ENCODE results near the gene BOLL. TPM values are rescaled to one million over a fixed set of nuclear protein-coding genes. Genes with fewer than 3 reads are reported as not detected.
A peak's percentile ranks its signal among the peaks of the same experiment; 100 is the strongest.

The BOLL gene
- total and polyA plus RNA-seq, 10 of the 15 experiments (the other 5 are each of a cell fraction or from before 2014, with no cell fraction given): 0.05 TPM; not detected in 9

DNA sequence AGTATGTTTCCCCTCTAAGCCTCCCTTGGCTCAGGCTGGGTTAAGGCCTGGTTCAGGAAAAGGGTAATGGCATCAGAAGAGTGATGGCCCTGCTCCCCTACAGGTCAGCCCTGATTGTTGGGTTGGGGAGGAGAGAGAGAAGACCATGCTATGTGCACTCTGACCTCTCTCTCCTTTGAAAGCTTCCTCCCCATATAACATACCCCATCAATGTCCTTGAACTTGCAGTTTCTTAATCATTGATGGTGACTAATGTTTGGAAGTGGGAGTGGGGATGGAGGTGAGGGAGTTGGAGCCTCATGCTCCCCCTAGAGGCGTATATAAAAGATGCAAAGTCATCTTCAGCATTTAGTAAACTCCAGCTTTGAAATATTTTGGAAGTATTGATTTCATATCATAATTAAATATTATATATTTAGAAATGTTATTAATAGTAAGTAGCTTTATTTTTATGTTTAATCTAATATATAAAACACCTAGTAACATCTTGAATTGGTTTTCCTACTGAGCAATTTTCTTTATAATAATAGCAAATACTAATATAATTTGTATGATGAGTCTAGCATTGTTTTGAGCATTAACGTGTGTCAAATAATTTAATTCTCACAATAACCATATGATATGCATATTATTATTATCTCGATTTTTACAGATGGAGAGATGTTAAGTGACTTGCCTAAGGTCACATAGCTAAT, 28.1 kb upstream of the BOLL start:
- intact Hi-C loops (cut with micrococcal nuclease; ENCODE audit: unreplicated experiment): no loop called here
- no TSS peak for BruUV-seq (replicated peaks)
- Histone ChIP-seq H3K79me2 (ENCODE audit: control insufficient read depth, insufficient read depth, low read length) (no peaks in the 10 kb centered on the region), H3K9ac (ENCODE audit: control insufficient read depth, insufficient read depth, low read length) (no peak overlapping the region), H3K4me2 (ENCODE audit: control insufficient read depth, insufficient read depth) (no peak overlapping the region), H3K4me3 (no peak overlapping the region), H3K9me3 (replicated peaks; ENCODE audit: control insufficient read depth, insufficient read depth, low read length) (no peaks in the 10 kb centered on the region), H2AFZ (ENCODE audit: control insufficient read depth, low read depth, low read length) (no peak overlapping the region), H3K27ac (ENCODE audit: control insufficient read depth, insufficient read depth) (no peak overlapping the region), H3K27me3 (replicated peaks in 1 of 2; ENCODE audit: control insufficient read depth in 2 of 2, insufficient read depth in 2 of 2, low read length in 1 of 2) (peaks cover 0 to 3% of the 10 kb centered on the region in 2 experiments; a peak in 1 of 4 replicates), H3K4me1 (ENCODE audit: control insufficient read depth, insufficient read depth, low read length) (no peaks in the 10 kb centered on the region), H3K36me3 (ENCODE audit: control insufficient read depth in 2 of 2, insufficient read depth in 2 of 2, low read length in 1 of 2) (no peaks in the 10 kb centered on the region), H4K20me1 (ENCODE audit: control insufficient read depth, insufficient read depth) (no peaks in the 10 kb centered on the region)
- ATAC-seq: peak; percentile 64
- SMC1A ChIA-PET (ENCODE audit: uncharacterized antibody, unreplicated experiment): interaction anchor here (0.6 to 12.2 kb wide), 15 partner anchors 9 to 312 kb away, joined by 3 to 120 read pairs (median 4); partner anchors contain the start of gene PLCL1
- CTCF ChIA-PET: interaction anchor here (0.6 to 11.1 kb wide), 46 partner anchors 8 to 484 kb away, joined by 3 to 109 read pairs (median 4); partner anchors contain the start of genes MARS2 and PLCL1
- no peak for TF ChIP-seq RFX5 (IDR thresholded peaks at IDR 0.05; ENCODE audit: low read depth, low read length)
- TF ChIP-seq, protein P1, sequence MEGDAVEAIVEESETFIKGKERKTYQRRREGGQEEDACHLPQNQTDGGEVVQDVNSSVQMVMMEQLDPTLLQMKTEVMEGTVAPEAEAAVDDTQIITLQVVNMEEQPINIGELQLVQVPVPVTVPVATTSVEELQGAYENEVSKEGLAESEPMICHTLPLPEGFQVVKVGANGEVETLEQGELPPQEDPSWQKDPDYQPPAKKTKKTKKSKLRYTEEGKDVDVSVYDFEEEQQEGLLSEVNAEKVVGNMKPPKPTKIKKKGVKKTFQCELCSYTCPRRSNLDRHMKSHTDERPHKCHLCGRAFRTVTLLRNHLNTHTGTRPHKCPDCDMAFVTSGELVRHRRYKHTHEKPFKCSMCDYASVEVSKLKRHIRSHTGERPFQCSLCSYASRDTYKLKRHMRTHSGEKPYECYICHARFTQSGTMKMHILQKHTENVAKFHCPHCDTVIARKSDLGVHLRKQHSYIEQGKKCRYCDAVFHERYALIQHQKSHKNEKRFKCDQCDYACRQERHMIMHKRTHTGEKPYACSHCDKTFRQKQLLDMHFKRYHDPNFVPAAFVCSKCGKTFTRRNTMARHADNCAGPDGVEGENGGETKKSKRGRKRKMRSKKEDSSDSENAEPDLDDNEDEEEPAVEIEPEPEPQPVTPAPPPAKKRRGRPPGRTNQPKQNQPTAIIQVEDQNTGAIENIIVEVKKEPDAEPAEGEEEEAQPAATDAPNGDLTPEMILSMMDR (IDR thresholded peaks at IDR 0.05 in 2 of 3, conservative IDR thresholded peaks at IDR 0.05 in 1 of 3; ENCODE audit: control insufficient read depth in 2 of 3, extremely low read depth in 1 of 3, insufficient read depth in 1 of 3, low read depth in 3 of 3, low read length in 3 of 3): peak; percentile 43 to 61 (median 56)
- RAD21 ChIA-PET (ENCODE audit: unreplicated experiment): interaction anchor here (0.6 to 2.1 kb wide), 10 partner anchors 9 to 483 kb away, joined by 3 to 9 read pairs (median 5); partner anchors contain the start of gene PLCL1
- DNase-seq (ENCODE audit: low read depth, low spot score): no peak
- 0% methylated on average over 3 of the region's 3 CpGs for WGBS (ENCODE audit: insufficient coverage, insufficient replicate concordance, low lambda C conversion rate, missing lambda C conversion rate)
- POLR2A ChIA-PET: interaction anchor here (2.1 kb wide), 1 partner anchor 25 kb away, joined by 5 read pairs; no protein-coding TSS in a partner anchor
- in situ Hi-C loops (cut with MboI): no loop called here
- no peak for FAIRE-seq
